Heart right ventricle (tissue), 16 donors: ENCODE data around the gene CLCN4. TPM values are rescaled to one million over a fixed set of nuclear protein-coding genes. Genes with fewer than 3 reads are reported as not detected.

Source experiments
- ATAC-seq, 8 donors: fragments of 200-7000 bp; cut with Tn5 transposase; one replicate each; pipeline ENCODE4 v1.9.1; 2020; ENCODE audit warnings: mild to moderate bottlenecking in 8 of 8, moderate library complexity in 8 of 8, moderate number of reproducible peaks in 1 of 8
- DNase-seq, 2 donors: peaks; one replicate each; pipeline ENCODE4 v3.0.0-alpha.2; 2020
- H3K27ac ChIP-seq, 10 donors: fragments of 200-600 bp; sonication (generic) in 2 of 10; one replicate each; pipeline versions ENCODE4 v1.5.0 to v1.8.0; 2020 to 2022; ENCODE audit warnings: mild to moderate bottlenecking in 3 of 10
- H3K27me3 ChIP-seq, 7 donors: fragments of 200-600 bp; one replicate each; pipeline ENCODE4 v1.8.0; 2021 to 2022; ENCODE audit warnings: mild to moderate bottlenecking in 2 of 7
- H3K36me3 ChIP-seq, 9 donors: fragments of 200-600 bp; sonication (generic) in 1 of 9; one replicate each; pipeline versions ENCODE4 v1.5.0 to v1.8.0; 2020 to 2022; ENCODE audit warnings: mild to moderate bottlenecking in 2 of 9
- H3K4me1 ChIP-seq, 9 donors: fragments of 200-600 bp; sonication (generic) in 1 of 9; one replicate each; pipeline versions ENCODE4 v1.5.0 to v1.8.0; 2020 to 2022; ENCODE audit warnings: mild to moderate bottlenecking in 4 of 9
- H3K4me3 ChIP-seq, 10 donors: fragments of 200-600 bp; sonication (generic) in 2 of 10; one replicate each; pipeline versions ENCODE4 v1.5.0 to v1.8.0; 2020 to 2022; ENCODE audit warnings: mild to moderate bottlenecking in 7 of 10, moderate library complexity in 2 of 10
- H3K9me3 ChIP-seq, 11 donors: fragments of 200-600 bp in 10 of 11; sonication (generic) in 2 of 11; one replicate each; pipeline versions ENCODE4 v1.5.0 to v1.8.0; 2013 to 2022; ENCODE audit warnings: mild to moderate bottlenecking in 2 of 11, control low read depth in 1 of 11, moderate library complexity in 1 of 11
- WGBS, 2 donors: extraction: QIAGEN DNeasy Blood & Tissue Kit; methylation state at CpG; one replicate each; pipeline ENCODE4 v1.1.7; 2013; ENCODE audit warnings: inconsistent platforms in 1 of 2; 5-methylcytosine and 5-hydroxymethylcytosine counted together
- intact Hi-C, 10 donors: fragments of 100-400 bp; cut with DNase I; formaldehyde crosslinking; loops; one replicate each; pipeline versions ENCODE4 v1.11.1 to v1.14.2; 2022
- polyA plus RNA-seq, 2 donors: library from polyadenylated mRNA; stranded (reverse); fragments of 200-250 nt; gene quantifications; one replicate each; pipeline ENCODE4 v1.2.3, GENCODE V29; 2013
- total RNA-seq, 10 donors: library from RNA; stranded (reverse); fragmentation: NEBNext Ultra II Directional in 3 of 10; extraction: Animal tissue kit (Norgen Biotek cat#: 25700) in 3 of 10; gene quantifications; one replicate each; pipeline versions ENCODE4 v1.2.1 to v1.2.4, GENCODE V29; 2021 to 2023
- TF ChIP-seq, protein P1 (sequence below), 9 donors: fragments of 200-600 bp; sonication (generic) in 2 of 9; IDR thresholded peaks; one replicate each; pipeline versions ENCODE4 v1.5.0 to v1.8.0; 2021 to 2022; ENCODE audit warnings: antibody characterized with exemption in 9 of 9, mild to moderate bottlenecking in 5 of 9, moderate library complexity in 1 of 9
- donor health status: Arrhythmogenic right ventricular cardiomyopathy.
- donor health status: ischemic (EF 13 %, LVEDD 7.1; RV severe dilation, severe dysfunction).
- donor health status: healthy with polysubstance abuse.
- donor health status: DM: no; HTN: yes; CAD: no.
- donor health status: DM: no; HTN: no; CAD: no.
- donor health status: ischemic (EF 25% LVEDD 6.9; RV normal size, moderate dysfunction).
- donor health status: ischemic (EF 25% LVEDD 5.7; RV mildly dilated, moderate dysfunction).
- donor health status: healthy.
- donor health status: DM: yes; HTN: yes; CAD: no.
- donor health status: Ischemic cardiomyopathy.
- donor health status: ischemic (EF 35%, LVEDD 5.7; RV mildly dilated, moderate dysfunction).
- donor health status: nonischemic (EF 11% LVEDD 7.7; RV severe dilation, severe dysfunction).
- donor health status: DM: yes; HTN: yes; CAD: no.
- donor health status: PGD.
- donor health status: ischemic (EF 29% LVEDD 5.4; RV normal size, mild dysfunction).
- donor health status: nonischemic (EF 23%, LVEDD 6.1; RV moderate dilation, normal function).

CLCN4 gene
- total and polyA plus RNA-seq, 12 donors, result 4.0 to 44.9 (median 32.0) TPM

- WGBS, 2 donors, result 96 to 98% methylated on average over 6 to 7 of the region's 7 CpGs
- Histone ChIP-seq H3K36me3 (peaks cover 0 to 87% (median 0%) of the 10 kb centered on the region in 9 donors), H3K9me3 (no peaks in the 10 kb centered on the region), H3K4me1 (no peaks in the 10 kb centered on the region), H3K27me3 (no peaks in the 10 kb centered on the region), H3K27ac (no peak overlapping the region), H3K4me3 (no peak overlapping the region)
- intact Hi-C loops, result no loop called here
- no peak for DNase-seq
- peak in 1 of 8 donors; percentile 25 for ATAC-seq
- TF ChIP-seq, protein P1, sequence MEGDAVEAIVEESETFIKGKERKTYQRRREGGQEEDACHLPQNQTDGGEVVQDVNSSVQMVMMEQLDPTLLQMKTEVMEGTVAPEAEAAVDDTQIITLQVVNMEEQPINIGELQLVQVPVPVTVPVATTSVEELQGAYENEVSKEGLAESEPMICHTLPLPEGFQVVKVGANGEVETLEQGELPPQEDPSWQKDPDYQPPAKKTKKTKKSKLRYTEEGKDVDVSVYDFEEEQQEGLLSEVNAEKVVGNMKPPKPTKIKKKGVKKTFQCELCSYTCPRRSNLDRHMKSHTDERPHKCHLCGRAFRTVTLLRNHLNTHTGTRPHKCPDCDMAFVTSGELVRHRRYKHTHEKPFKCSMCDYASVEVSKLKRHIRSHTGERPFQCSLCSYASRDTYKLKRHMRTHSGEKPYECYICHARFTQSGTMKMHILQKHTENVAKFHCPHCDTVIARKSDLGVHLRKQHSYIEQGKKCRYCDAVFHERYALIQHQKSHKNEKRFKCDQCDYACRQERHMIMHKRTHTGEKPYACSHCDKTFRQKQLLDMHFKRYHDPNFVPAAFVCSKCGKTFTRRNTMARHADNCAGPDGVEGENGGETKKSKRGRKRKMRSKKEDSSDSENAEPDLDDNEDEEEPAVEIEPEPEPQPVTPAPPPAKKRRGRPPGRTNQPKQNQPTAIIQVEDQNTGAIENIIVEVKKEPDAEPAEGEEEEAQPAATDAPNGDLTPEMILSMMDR (IDR thresholded peaks at IDR 0.05), result no peak
These were observed 21.9 kb upstream of the CLCN4 start for GRCh38 chrX:10134921-10135320.

DNA sequence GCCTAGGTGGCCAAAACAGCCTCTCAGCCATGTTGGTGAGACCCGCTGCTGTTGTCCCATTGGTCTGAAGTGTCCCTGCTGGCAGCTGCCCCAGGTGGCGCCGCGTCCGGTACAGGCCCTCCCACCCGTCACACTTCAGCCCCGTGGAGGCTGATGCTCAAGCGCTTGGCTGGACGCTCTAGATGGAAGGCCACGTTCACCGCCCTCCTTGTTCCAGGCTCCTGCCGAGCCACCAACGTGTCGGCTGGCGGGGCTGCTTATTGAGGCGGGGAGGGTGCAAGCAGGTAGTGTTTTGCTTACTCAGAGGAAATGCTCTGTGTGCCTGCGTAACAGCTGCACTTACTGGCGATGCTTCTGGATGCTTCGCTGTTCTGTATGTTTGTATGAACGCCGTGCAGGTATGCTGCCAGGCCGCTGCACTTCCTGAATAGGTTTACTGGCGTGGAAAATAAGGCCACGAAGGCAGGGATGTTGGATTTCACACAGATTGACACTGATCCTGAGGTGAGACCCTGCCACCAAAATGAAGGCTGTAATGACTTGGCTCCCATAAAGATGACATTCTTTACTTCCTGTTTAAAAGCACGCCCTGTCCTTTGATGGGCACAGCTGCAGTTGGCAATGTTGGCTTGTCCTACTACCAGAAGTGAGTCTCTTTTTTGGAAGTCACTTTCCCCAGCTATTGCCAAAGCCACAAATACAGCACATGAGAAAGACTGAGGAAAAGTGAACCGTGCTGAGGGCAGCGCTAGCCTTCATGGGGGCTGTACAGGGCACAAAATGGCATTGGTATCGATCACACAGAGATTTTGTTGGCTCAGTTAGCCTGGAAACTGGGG is 21.0 kb upstream of the CLCN4 start:
- 94 to 95% methylated on average over 28 of the region's 28 CpGs for WGBS, 2 donors
- no peaks in the 10 kb centered on the region for H3K4me1 ChIP-seq
- TF ChIP-seq, protein P1 (IDR thresholded peaks at IDR 0.05), result no peak
- no peak overlapping the region for H3K27ac ChIP-seq
- H3K36me3 ChIP-seq, result peaks cover 0 to 88% (median 0%) of the 10 kb centered on the region in 9 donors
- no peak overlapping the region for H3K4me3 ChIP-seq
- H3K27me3 ChIP-seq, result no peaks in the 10 kb centered on the region
- DNase-seq (no peak), ATAC-seq (peak in 2 of 8 donors; percentile 31 to 37)
- H3K9me3 ChIP-seq, result no peaks in the 10 kb centered on the region
- intact Hi-C loops, result no loop called here

DNA sequence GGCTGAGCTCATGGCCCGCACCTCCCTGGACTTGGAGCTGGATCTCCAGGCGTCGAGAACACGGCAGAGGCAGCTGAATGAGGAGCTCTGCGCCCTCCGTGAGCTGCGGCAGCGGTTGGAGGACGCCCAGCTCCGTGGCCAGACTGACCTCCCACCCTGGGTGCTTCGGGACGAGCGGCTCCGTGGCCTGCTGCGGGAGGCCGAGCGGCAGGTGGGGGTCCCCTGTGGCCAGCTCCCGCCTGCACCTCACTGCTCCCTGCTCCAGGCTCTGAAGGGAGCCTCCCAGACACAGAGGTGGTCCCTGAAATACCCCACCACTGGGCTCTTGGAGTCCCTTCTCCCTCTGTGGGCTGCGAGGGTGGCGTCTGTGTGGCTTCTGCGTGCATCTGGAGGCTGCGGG is 18.0 kb upstream of the CLCN4 start:
- intact Hi-C loops, result no loop called here
- TF ChIP-seq, protein P1 (IDR thresholded peaks at IDR 0.05), result no peak
- peaks cover 0 to 95% (median 5%) of the 10 kb centered on the region in 9 donors for H3K36me3 ChIP-seq

GRCh38 chrX:10140264-10140663 is 16.5 kb upstream of the CLCN4 start:
- ATAC-seq (no peak), DNase-seq (no peak)

More for the DNA sequence above, 18.0 kb upstream of the CLCN4 start:
- 95 to 97% methylated on average over 9 to 22 of the region's 22 CpGs for WGBS, 2 donors
- H3K27ac ChIP-seq, result no peak overlapping the region
- H3K4me3 ChIP-seq, result no peak overlapping the region
- no peaks in the 10 kb centered on the region for H3K9me3 ChIP-seq
- DNase-seq (no peak), ATAC-seq (no peak)
- H3K4me1 ChIP-seq, result no peaks in the 10 kb centered on the region
- no peaks in the 10 kb centered on the region for H3K27me3 ChIP-seq

More at GRCh38 chrX:10140264-10140663, 16.5 kb upstream of the CLCN4 start:
- TF ChIP-seq, protein P1 (IDR thresholded peaks at IDR 0.05), result no peak
- intact Hi-C loops, result no loop called here
- Histone ChIP-seq H3K4me1 (no peaks in the 10 kb centered on the region), H3K4me3 (no peak overlapping the region), H3K27ac (no peak overlapping the region), H3K27me3 (no peaks in the 10 kb centered on the region), H3K9me3 (no peaks in the 10 kb centered on the region), H3K36me3 (peaks cover 0 to 86% (median 5%) of the 10 kb centered on the region in 9 donors)
- 94 to 96% methylated on average over 7 of the region's 7 CpGs for WGBS, 2 donors
